Measurements from ENCODE around the gene QSOX1.
A peak's percentile ranks its signal among the peaks of the same experiment; 100 is the strongest.

The QSOX1 gene

DNA sequence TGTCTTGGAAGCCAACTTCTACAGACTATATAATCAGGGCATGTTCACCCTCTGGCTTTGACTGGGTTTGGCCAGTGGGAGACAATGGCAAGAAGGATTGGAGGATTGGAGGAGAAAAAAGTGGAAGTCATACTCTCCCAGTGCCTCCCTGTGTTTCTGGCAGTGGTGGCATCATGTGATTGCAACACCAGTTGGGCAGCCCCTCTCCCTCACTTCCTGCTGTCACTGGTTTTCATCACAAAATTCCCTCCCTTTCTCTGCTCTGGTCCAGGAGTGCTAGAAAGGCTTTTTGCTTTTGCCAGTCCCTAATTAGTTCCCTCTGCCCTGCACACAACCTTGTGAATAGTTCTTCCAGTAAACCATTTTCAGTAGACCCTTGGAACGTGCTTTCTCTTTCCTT lies 3.7 kb upstream of the QSOX1 start:
- DNase-seq, result no peak

DNA sequence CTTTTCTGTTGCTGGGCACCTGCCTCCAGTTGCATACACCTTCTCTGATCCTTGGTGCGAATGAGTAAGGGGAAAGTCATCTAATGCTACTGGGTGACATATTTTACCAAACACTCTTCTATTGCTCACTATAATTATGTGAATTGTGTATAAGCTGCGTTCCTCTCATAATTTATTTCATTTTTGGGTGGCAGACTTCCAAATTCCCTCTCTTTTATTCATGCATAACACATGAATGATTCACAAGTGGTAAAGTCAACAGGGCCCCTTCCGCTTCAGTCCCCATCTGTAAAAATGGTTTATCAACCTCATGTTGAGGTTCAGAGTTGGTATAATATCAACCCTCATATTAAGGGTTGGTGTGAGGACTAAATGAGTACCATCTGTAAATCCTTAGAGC lies 3.2 kb upstream of the QSOX1 start:
- peak; percentile 79 for DNase-seq

- no peak for DNase-seq
Observed at GRCh38 chr1:180152588-180152987, 2.1 kb upstream of the QSOX1 start.

DNA sequence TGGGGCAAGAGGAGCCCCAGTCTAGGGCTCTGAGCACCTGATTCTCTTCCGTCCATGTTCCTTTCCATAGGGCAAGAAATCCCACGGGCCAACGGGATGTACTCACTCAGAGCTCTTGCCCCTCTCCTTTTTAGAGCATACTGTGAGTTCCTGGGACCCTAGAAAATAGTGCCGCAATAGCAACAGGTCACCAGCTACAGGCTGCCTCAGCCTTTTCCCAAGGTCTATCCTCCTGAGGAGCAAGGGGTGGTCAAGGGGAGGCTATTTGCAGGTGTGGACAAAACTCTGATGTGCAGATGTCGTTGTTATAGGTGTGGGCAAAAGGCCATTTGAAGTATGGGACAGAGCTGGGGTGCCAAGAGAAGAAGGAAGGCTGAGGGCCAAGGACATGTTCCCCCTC lies 1.6 kb upstream of the QSOX1 start:
- no peak for DNase-seq

DNA sequence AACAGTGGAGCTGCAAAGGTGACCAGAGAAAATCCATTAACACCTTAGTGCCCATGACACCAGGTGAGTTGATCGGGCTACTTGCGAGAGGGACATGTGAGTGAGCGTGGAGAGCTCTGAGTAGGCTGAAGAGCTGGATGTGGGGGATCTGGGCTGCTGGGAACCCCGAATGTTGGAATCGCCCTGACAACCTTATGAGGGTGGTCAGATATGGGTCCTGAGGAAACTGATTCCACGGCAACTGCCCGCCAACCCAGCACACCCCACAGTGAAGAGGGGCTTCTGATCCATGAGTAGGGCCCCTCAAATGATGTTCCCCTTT lies 705 bp upstream of the QSOX1 start:
- DNase-seq, result no peak

DNA sequence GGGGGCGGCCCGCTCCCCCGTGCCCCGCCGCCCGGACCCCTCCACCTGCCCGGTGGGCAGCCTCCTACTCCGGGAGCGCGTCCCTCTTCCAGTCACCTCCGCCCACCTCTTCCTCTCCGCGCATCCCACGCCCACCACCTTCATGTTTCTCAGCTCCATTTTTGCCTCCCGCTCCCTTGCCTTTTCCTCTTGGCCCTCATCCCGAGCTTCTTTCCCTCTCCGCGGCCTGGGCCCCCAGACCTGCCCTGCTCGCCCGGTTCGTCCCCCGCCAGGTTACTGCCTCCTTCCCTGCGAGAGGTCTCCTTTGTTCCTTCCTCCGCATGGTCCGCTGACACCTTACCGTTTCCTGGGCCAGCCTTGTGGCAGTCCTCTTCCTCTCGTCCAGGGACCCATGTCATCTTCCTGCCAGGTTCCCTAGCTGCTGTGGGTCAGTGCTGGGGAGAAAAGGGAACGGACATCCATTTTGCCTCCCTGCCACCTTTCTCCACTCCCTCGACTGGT lies 563 bp downstream of the QSOX1 start:
- DNase-seq, result no peak

DNA sequence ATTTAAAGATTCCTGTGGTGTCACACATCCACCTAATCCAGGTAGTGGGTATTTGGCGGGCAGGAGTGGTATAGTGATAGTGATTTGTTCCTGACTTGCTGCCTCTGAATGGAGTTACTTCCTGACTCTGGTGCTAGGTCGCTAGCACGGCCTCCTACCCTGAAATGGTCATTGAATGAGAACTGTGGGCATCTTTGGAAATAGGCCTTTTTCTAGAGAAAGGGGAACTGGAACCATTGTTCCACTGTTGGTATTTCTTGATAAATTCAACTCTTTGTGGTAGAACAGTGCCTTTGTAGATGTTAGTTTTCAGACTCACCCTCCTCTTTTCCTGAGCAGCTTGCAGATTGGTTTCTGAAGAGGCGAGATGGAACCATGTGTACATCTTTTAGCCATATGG lies 1.5 kb downstream of the QSOX1 start:
- DNase-seq, result no peak

DNA sequence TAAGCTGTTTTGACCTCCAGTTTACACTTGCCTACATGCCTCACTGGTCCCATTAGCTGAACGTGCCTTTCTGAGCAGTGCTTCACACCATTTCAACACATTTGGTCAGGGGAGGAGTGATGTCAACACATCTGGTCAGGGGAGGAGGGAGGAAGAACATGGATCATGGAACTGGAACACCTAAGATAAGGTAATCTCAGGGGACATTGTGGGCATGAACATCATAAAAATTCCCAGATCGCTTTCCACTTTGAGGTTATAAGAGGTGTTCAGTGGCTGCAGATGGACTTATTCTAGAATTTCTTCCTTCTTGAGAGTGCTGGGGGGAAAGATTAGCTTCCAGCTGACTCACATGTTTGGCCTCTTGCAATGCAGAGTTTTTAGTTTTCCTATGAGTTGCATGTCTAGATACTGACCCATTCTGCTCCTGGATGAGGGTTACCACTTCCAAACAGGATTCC lies 2.0 kb downstream of the QSOX1 start:
- DNase-seq, result no peak

- DNase-seq, result no peak
Observed at GRCh38 chr1:180157108-180157507, 2.4 kb downstream of the QSOX1 start.

DNA sequence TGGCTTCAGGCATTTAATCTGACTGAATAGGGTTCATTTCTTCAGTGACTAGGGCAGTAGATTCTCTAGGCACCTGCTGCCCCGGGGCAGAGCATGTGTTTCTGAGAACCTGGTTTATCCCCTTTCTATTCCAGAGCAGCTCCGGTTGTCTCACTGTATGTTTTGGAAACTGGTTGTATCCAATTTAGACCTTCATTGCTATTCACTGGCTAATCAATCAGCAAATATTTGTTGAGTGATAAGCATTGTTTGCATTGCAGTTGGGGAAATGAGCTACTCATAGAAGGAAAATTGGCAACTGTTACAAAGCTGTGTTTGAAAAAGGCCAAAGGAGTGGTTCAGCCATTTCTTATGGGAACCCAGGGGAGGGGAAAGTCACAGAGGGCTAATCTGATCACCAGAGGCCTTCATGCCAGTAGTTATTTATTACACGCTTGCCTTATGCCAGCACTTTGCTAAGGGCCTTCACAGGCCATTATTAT lies 2.9 kb downstream of the QSOX1 start:
- DNase-seq, result no peak

- no peak for DNase-seq
Observed at GRCh38 chr1:180158149-180159147, 3.8 kb downstream of the QSOX1 start.

DNA sequence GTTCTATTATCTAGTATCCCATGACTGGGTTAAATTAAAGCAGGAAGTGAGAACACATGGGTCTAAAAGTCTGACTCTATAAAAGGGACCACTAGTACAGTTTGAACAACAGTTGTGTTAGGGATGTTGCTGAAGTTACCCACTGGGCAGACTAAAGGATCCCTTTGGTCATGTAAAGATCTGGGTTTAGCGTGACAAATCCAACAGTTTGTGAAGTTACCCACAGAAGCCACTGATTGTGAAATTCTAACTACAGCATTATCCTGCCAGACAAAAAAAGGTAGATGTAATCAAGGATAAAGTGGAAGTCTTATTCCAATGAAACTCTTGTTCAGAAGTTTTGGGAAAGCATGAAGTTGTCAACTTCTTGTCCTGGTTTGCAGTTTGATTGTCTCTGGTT lies 5.7 kb downstream of the QSOX1 start:
- DNase-seq, result no peak

- no peak for DNase-seq
Observed at GRCh38 chr1:180163041-180163440, 8.4 kb downstream of the QSOX1 start.

GRCh38 chr1:180165096-180165495 lies 10.4 kb downstream of the QSOX1 start:
- no peak for DNase-seq

GRCh38 chr1:180165509-180166435 lies 11.1 kb downstream of the QSOX1 start:
- DNase-seq, result no peak

DNA sequence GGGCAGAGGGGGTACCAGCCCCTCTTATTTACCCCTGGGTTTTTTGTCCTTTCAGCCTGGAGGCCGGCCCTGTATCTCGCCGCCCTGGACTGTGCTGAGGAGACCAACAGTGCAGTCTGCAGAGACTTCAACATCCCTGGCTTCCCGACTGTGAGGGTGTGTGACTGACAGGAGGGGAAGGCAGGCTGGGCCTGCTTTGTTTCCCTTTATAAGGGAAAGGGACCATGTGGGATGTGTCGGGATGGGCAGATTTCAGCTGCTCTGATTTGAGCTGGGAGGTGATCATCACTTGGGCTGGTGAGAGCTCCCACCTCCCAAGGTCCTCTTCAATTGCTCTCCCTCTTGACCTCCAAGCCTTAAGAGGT lies 11.7 kb downstream of the QSOX1 start:
- no peak for DNase-seq

DNA sequence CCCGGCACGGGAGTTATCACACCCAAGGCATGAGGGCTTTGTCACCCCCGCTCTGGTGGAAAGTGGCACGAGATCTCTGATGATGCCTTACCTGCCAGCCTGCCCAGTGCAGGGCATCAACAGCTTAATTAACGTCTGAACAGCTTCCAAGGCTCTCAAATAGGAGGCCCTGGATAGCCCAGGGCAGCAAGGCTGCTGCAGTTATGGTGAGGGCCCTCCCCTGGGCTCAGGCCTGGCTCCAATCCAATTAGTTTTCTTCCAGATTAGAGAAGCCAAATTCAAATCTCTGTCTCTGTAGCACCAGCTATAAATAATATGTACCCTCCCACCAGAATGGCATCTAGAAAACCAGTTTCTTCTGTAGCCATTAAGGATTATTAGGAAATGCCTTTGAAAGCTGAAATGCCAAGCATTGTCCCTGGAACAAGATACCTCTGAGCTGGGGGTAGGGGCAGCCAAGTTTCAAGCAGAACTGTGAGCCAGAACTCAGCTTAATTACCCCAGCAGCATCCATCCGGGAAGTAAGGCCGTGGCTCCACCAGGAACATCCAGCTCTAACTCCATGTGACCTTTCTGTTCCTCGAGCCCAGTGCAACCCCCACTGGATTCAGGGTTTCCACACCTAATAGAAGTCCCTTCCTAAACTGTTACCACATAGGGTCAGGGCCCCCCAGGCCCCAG lies 12.5 kb downstream of the QSOX1 start:
- peak; percentile 92 for DNase-seq

GRCh38 chr1:180167721-180168467 lies 13.2 kb downstream of the QSOX1 start:
- DNase-seq, result no peak

DNA sequence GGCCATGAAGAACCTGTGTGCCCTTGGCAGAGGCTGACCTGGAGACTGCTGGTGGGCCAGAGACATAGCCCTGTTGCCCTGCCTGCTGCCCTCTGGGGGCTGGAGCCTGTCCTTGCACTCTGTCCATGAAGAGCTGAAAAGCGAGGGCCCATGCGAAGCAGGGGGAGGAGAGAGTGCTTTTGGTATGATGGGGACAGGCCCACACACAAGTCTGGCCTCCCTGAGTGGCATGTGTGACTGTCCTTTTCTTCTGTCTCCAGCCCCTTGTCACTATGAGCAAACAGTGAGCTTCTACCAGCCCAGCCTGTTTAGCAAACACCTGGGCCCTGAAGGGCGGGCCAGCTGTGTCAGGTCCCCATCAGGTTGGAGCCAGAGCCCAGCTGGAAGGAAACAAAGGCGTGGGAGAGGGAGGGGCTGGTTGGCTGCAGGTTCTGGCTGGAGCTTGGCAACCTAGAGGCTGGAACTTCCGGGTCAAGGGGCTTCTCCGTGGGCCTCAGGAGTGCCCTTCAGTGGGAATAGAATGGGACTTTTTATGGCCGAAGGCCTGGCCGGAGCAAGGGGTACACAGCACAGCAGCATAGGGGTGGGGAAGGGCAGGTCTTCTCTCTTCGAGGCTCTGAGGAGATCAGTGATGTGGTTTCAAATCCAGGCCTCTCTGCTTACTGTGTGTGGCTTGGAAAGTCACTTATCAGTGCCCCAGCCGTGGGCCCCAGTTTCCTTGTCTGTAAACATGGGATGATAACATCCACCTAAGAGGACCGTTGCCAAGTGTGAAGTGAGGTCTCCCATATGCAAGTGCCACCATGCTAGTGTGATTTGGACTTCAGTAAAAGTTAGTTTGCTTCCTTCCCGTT lies 14.3 kb downstream of the QSOX1 start:
- DNase-seq, result no peak

GRCh38 chr1:180169640-180170195 lies 15.0 kb downstream of the QSOX1 start:
- no peak for DNase-seq
